ENCODE measurements around the gene JMJD7.

JMJD7 gene

DNA sequence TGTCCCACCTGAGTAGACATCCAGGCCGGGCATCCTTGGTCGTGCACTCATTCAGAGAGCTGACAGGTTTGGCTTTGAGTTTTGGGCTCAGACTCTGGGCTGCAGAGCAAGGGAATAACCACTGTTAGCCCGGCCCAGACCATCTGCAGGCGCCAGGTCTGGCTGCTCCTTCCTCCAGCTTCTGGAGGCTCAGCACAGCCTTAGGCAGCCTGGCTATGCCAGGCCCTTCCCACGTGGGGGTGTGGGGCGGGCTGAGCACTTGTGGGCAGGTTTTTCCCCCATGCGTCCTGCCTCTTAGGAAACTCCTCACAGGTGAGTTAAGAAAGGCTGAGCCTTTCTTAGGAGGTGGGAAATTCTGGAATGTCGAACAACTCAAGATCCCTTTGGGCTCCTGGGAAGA is 22.0 kb downstream of the JMJD7 start:
- Histone ChIP-seq H2BK5ac (ENCODE audit: low read depth, low read length, poor library complexity) (no peak overlapping the region), H3K79me2 (ENCODE audit: control insufficient read depth, insufficient read depth, low read length, poor library complexity) (no peaks in the 10 kb centered on the region), H2AFZ (ENCODE audit: insufficient read depth, low read length, poor library complexity) (no peak overlapping the region), H3K18ac (ENCODE audit: low read length) (no peak overlapping the region), H2AK5ac (ENCODE audit: low read length) (no peak overlapping the region), H4K8ac (ENCODE audit: low read depth, low read length) (no peak overlapping the region), H3K14ac (ENCODE audit: low read length) (no peak overlapping the region), H3K9ac (ENCODE audit: low read length) (no peak overlapping the region), H3K36me3 (ENCODE audit: control insufficient read depth in 1 of 2, insufficient read depth in 2 of 2, low read length in 2 of 2) (peaks cover 23 to 25% of the 10 kb centered on the region in 2 experiments), H4K12ac (ENCODE audit: low read depth, low read length) (no peak overlapping the region), H2BK12ac (ENCODE audit: low read length) (no peak overlapping the region), H3K4me2 (ENCODE audit: low read length) (no peak overlapping the region), H3K4ac (ENCODE audit: low read depth, low read length) (no peak overlapping the region), H3K23ac (ENCODE audit: low read length) (no peak overlapping the region), H3K27ac (ENCODE audit: low read depth, low read length) (no peak overlapping the region), H3K9me3 (ENCODE audit: insufficient read depth, low read depth, low read length) (no peaks in the 10 kb centered on the region), H3K4me1 (ENCODE audit: control insufficient read depth in 1 of 2, insufficient read depth in 2 of 2, low read length in 2 of 2) (no peaks in the 10 kb centered on the region), H3K79me1 (ENCODE audit: low read length) (no peaks in the 10 kb centered on the region), H4K91ac (ENCODE audit: low read depth, low read length) (no peak overlapping the region), H2BK120ac (ENCODE audit: insufficient read depth, low read length, poor library complexity) (no peak overlapping the region), H3K4me3 (ENCODE audit: low read depth, low read length) (no peak overlapping the region), H3K27me3 (ENCODE audit: insufficient read depth, low read length) (no peaks in the 10 kb centered on the region)
- WGBS (ENCODE audit: extremely low coverage, insufficient coverage, insufficient read length): no CpG with 5 or more reads among the region's 8 CpGs
- DNase-seq: peak in 1 of 2 donors; percentile 33

DNA sequence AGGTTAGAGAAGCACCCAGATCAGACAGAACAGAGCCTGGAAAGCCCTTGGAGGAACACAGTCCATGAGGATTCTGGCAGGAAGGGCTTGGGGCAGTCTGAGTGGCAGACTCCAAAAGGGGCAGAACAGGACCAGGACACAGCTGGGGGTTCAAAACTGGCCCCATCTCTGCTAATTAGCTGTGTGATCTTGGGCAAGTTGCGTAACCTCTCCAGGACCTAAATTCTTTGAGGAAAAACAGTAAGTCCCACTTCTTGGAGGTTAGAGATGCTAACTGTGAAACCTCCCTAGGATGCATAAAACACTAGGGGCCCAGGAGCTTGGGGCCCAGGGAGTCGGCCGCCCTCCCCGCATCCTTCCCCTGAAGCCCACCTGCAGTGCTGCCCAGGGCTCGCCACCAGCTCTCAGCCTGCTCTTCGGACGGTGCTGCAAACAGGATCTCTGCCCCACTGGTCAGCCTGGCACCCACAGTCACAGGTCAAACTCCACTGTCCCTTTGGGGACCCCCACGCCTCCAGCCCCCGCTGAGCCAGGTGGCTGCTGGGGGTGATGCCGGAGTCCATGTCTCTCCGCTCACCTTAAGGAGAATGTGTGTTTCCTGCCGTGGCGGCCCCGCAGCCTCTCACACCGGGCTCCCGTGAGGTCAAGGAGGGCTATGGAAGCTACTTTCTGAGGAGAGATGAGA is 22.7 kb downstream of the JMJD7 start:
- no CpG with 5 or more reads among the region's 16 CpGs for WGBS (ENCODE audit: extremely low coverage, insufficient coverage, insufficient read length)
- no peak overlapping the region for H2BK120ac ChIP-seq (ENCODE audit: insufficient read depth, low read length, poor library complexity)
- no peak overlapping the region for H3K27ac ChIP-seq (ENCODE audit: low read depth, low read length)
- no peak overlapping the region for H2BK5ac ChIP-seq (ENCODE audit: low read depth, low read length, poor library complexity)
- H3K18ac ChIP-seq (ENCODE audit: low read length): no peak overlapping the region
- H3K4ac ChIP-seq (ENCODE audit: low read depth, low read length): no peak overlapping the region
- no peak overlapping the region for H2AFZ ChIP-seq (ENCODE audit: insufficient read depth, low read length, poor library complexity)
- H3K9ac ChIP-seq (ENCODE audit: low read length): no peak overlapping the region
- H4K12ac ChIP-seq (ENCODE audit: low read depth, low read length): no peak overlapping the region
- H3K14ac ChIP-seq (ENCODE audit: low read length): no peak overlapping the region
- H3K4me3 ChIP-seq (ENCODE audit: low read depth, low read length): no peak overlapping the region
- H3K27me3 ChIP-seq (ENCODE audit: insufficient read depth, low read length): no peaks in the 10 kb centered on the region
- H3K4me1 ChIP-seq (ENCODE audit: control insufficient read depth in 1 of 2, insufficient read depth in 2 of 2, low read length in 2 of 2): no peaks in the 10 kb centered on the region
- H2BK12ac ChIP-seq (ENCODE audit: low read length): no peak overlapping the region
- no peaks in the 10 kb centered on the region for H3K9me3 ChIP-seq (ENCODE audit: insufficient read depth, low read depth, low read length)
- no peak overlapping the region for H4K91ac ChIP-seq (ENCODE audit: low read depth, low read length)
- H3K4me2 ChIP-seq (ENCODE audit: low read length): no peak overlapping the region
- no peak overlapping the region for H3K23ac ChIP-seq (ENCODE audit: low read length)
- H4K8ac ChIP-seq (ENCODE audit: low read depth, low read length): no peak overlapping the region
- no peak for DNase-seq
- peaks cover 21 to 22% of the 10 kb centered on the region in 2 experiments for H3K36me3 ChIP-seq (ENCODE audit: control insufficient read depth in 1 of 2, insufficient read depth in 2 of 2, low read length in 2 of 2)
- H2AK5ac ChIP-seq (ENCODE audit: low read length): no peak overlapping the region
- H3K79me1 ChIP-seq (ENCODE audit: low read length): no peaks in the 10 kb centered on the region
- no peaks in the 10 kb centered on the region for H3K79me2 ChIP-seq (ENCODE audit: control insufficient read depth, insufficient read depth, low read length, poor library complexity)

DNA sequence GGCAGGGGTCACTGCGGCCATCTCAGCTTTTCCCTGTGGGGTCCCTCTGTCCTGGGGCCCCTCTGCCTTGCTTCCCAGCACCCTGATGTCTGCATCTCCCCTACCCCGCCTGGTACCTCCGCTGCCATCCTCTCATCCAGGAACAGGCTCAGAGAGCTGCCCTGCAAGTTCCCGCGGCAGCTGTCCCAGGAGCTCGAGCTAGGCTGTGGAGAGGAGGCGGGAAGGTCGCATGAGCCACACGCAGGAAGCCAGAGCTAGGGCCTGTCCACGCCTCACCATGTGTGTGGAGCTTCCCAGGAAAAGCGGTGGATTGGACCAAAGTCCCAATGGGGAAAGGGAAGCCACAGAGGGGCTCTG is 23.3 kb downstream of the JMJD7 start:
- Histone ChIP-seq H3K4me3 (ENCODE audit: low read depth, low read length) (no peak overlapping the region), H4K12ac (ENCODE audit: low read depth, low read length) (no peak overlapping the region), H3K14ac (ENCODE audit: low read length) (no peak overlapping the region), H3K36me3 (ENCODE audit: control insufficient read depth in 1 of 2, insufficient read depth in 2 of 2, low read length in 2 of 2) (peaks cover 20 to 22% of the 10 kb centered on the region in 2 experiments), H2BK12ac (ENCODE audit: low read length) (no peak overlapping the region), H3K18ac (ENCODE audit: low read length) (no peak overlapping the region), H3K27me3 (ENCODE audit: insufficient read depth, low read length) (no peaks in the 10 kb centered on the region), H3K4me2 (ENCODE audit: low read length) (no peak overlapping the region), H3K9ac (ENCODE audit: low read length) (no peak overlapping the region), H2AFZ (ENCODE audit: insufficient read depth, low read length, poor library complexity) (no peak overlapping the region), H4K91ac (ENCODE audit: low read depth, low read length) (no peak overlapping the region), H3K79me2 (ENCODE audit: control insufficient read depth, insufficient read depth, low read length, poor library complexity) (no peaks in the 10 kb centered on the region), H2AK5ac (ENCODE audit: low read length) (no peak overlapping the region), H3K4me1 (ENCODE audit: control insufficient read depth in 1 of 2, insufficient read depth in 2 of 2, low read length in 2 of 2) (no peaks in the 10 kb centered on the region), H3K9me3 (ENCODE audit: insufficient read depth, low read depth, low read length) (no peaks in the 10 kb centered on the region), H4K8ac (ENCODE audit: low read depth, low read length) (no peak overlapping the region), H3K27ac (ENCODE audit: low read depth, low read length) (no peak overlapping the region), H2BK120ac (ENCODE audit: insufficient read depth, low read length, poor library complexity) (no peak overlapping the region), H3K79me1 (ENCODE audit: low read length) (no peaks in the 10 kb centered on the region), H2BK5ac (ENCODE audit: low read depth, low read length, poor library complexity) (no peak overlapping the region), H3K23ac (ENCODE audit: low read length) (no peak overlapping the region), H3K4ac (ENCODE audit: low read depth, low read length) (no peak overlapping the region)
- no CpG with 5 or more reads among the region's 11 CpGs for WGBS (ENCODE audit: extremely low coverage, insufficient coverage, insufficient read length)
- no peak for DNase-seq

DNA sequence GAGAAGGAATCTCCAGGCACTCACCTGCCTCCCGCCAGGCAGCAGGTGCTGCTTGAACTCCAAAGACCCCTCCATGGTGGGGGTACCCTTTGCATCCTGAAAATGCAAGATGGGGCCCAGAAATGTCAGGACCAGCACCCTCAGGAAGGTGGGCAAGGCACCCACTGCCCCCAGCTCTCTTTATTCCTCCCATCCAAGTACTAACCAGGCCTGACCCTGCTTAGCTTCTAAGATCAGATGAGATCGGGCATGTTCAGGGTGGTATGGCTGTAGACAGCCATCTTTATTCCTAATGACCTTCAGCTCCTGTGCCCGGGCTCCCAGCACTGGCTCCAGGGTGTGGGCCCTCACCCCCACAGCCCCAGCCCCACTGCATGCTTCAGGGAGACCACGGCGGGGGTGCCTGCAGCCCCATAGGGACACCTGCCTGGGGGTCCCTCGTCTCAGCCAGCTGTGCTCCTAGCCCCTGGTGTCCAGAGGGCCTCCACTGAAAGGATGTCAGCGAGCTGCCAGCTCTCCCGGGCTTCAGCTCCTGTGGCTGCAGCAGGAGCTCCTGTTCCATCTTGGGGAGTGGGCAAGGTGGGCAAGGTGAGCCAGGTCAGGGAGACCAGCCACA is 24.0 kb downstream of the JMJD7 start:
- Histone ChIP-seq H3K9me3 (ENCODE audit: insufficient read depth, low read depth, low read length) (no peaks in the 10 kb centered on the region), H3K27ac (ENCODE audit: low read depth, low read length) (no peak overlapping the region), H3K79me1 (ENCODE audit: low read length) (no peaks in the 10 kb centered on the region), H3K14ac (ENCODE audit: low read length) (no peak overlapping the region), H2BK5ac (ENCODE audit: low read depth, low read length, poor library complexity) (no peak overlapping the region), H3K23ac (ENCODE audit: low read length) (no peak overlapping the region), H4K91ac (ENCODE audit: low read depth, low read length) (no peak overlapping the region), H3K9ac (ENCODE audit: low read length) (no peak overlapping the region), H2BK120ac (ENCODE audit: insufficient read depth, low read length, poor library complexity) (no peak overlapping the region), H2AK5ac (ENCODE audit: low read length) (no peak overlapping the region), H3K27me3 (ENCODE audit: insufficient read depth, low read length) (no peaks in the 10 kb centered on the region), H2BK12ac (ENCODE audit: low read length) (no peak overlapping the region), H2AFZ (ENCODE audit: insufficient read depth, low read length, poor library complexity) (no peak overlapping the region), H3K4ac (ENCODE audit: low read depth, low read length) (no peak overlapping the region), H3K4me1 (ENCODE audit: control insufficient read depth in 1 of 2, insufficient read depth in 2 of 2, low read length in 2 of 2) (no peaks in the 10 kb centered on the region), H4K12ac (ENCODE audit: low read depth, low read length) (no peak overlapping the region), H3K18ac (ENCODE audit: low read length) (no peak overlapping the region), H3K79me2 (ENCODE audit: control insufficient read depth, insufficient read depth, low read length, poor library complexity) (no peaks in the 10 kb centered on the region), H4K8ac (ENCODE audit: low read depth, low read length) (no peak overlapping the region), H3K4me3 (ENCODE audit: low read depth, low read length) (no peak overlapping the region), H3K36me3 (ENCODE audit: control insufficient read depth in 1 of 2, insufficient read depth in 2 of 2, low read length in 2 of 2) (peaks cover 13 to 19% of the 10 kb centered on the region in 2 experiments), H3K4me2 (ENCODE audit: low read length) (no peak overlapping the region)
- no CpG with 5 or more reads among the region's 8 CpGs for WGBS (ENCODE audit: extremely low coverage, insufficient coverage, insufficient read length)
- DNase-seq: no peak

Data from trophoblast cell (in vitro differentiated cells and primary cell).